ENCODE measurements around the gene SEC11C. TPM values are rescaled to one million over a fixed set of nuclear protein-coding genes. Genes with fewer than 3 reads are reported as not detected.

The SEC11C gene
- total RNA-seq, 4 donors from 2014 or later, result 8.2 to 39.7 (median 22.1) TPM

DNA sequence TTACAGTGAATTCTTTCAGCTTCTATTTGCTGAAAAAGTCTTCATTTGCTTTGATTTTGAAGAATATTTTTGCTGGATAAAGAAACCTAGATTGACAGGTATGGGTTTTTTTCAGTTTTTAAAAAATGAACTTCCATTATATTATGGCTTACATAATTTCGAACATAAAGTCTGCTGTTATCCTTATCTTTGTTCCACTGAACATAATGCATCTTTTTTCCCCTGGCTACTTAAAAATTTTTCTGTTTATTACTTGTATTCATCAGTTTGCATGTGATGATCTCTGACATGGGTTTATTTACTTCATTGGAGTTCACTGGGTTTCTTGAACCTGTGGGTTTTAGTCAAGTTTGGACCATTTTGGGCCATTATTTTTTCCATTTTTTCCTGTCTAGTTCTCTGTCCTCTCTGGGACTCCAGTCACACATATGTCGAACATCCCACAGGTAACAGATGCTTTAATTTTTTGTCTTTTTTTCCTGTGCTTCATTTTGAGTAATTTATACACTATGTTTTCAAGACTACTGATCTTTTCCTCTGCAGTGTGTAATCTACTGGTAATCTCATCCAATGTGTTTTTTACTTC, 33.1 kb downstream of the SEC11C start:
- intact Hi-C loops (cut with DNase I; ENCODE audit: low total_unique reads), result no loop called here
- in situ Hi-C loops (cut with MboI; ENCODE audit: low pct_ligation_motif_present in 1 of 4, low pct_unique_long_range_greater_than_20kb in 1 of 4, low sequenced_read_pairs in 3 of 4), result no loop called here
- peaks cover 18 to 20% of the 10 kb centered on the region in 2 donors for H3K9me3 ChIP-seq
- H3K4me1 ChIP-seq, result no peaks in the 10 kb centered on the region
- H3K36me3 ChIP-seq, result no peaks in the 10 kb centered on the region
- no peak for DNase-seq
- H3K4me3 ChIP-seq, result no peak overlapping the region
- WGBS, 2 donors (ENCODE audit: low coverage in 1 of 2), result 78 to 80% methylated on average over 2 of the region's 2 CpGs
- TF ChIP-seq POLR2A (IDR thresholded peaks at IDR 0.05) (no peak), EP300 (IDR thresholded peaks at IDR 0.05; ENCODE audit: low read depth) (no peak), POLR2AphosphoS5 (IDR thresholded peaks at IDR 0.05) (no peak)
- TF ChIP-seq, protein P1, sequence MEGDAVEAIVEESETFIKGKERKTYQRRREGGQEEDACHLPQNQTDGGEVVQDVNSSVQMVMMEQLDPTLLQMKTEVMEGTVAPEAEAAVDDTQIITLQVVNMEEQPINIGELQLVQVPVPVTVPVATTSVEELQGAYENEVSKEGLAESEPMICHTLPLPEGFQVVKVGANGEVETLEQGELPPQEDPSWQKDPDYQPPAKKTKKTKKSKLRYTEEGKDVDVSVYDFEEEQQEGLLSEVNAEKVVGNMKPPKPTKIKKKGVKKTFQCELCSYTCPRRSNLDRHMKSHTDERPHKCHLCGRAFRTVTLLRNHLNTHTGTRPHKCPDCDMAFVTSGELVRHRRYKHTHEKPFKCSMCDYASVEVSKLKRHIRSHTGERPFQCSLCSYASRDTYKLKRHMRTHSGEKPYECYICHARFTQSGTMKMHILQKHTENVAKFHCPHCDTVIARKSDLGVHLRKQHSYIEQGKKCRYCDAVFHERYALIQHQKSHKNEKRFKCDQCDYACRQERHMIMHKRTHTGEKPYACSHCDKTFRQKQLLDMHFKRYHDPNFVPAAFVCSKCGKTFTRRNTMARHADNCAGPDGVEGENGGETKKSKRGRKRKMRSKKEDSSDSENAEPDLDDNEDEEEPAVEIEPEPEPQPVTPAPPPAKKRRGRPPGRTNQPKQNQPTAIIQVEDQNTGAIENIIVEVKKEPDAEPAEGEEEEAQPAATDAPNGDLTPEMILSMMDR (IDR thresholded peaks at IDR 0.05), result no peak
- peaks cover 3% of the 10 kb centered on the region for H3K27me3 ChIP-seq
- H3K27ac ChIP-seq, result no peak overlapping the region

DNA sequence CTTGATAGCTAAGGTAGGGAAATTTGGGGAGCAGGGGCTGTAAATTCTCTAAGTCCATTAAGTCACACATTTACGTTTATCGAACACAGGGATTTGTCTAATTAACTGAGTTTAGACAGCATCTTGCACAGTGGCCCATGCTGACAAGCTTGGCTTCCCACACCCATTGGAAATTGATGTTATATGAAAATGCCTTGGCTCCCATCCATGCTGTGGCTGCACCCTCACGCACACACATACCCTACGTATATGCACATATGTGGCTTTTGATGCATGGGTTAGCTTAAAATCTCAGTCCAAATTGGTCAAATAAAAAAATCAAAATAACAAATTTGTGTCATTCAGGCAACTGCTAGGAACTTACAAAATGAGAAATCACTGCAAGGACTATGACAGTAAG, 37.8 kb downstream of the SEC11C start:
- no peaks in the 10 kb centered on the region for H3K27me3 ChIP-seq
- no peak overlapping the region for H3K27ac ChIP-seq
- no peak for TF ChIP-seq POLR2AphosphoS5 (IDR thresholded peaks at IDR 0.05)
- TF ChIP-seq EP300 (IDR thresholded peaks at IDR 0.05; ENCODE audit: low read depth), result no peak
- TF ChIP-seq, protein P1 (IDR thresholded peaks at IDR 0.05), result no peak
- TF ChIP-seq POLR2A (IDR thresholded peaks at IDR 0.05), result no peak
- WGBS, 2 donors (ENCODE audit: low coverage in 1 of 2), result 89 to 100% methylated on average over 2 to 4 of the region's 4 CpGs
- peaks cover 6 to 14% of the 10 kb centered on the region in 2 donors for H3K9me3 ChIP-seq
- no peak overlapping the region for H3K4me3 ChIP-seq
- intact Hi-C loops (cut with DNase I; ENCODE audit: low total_unique reads) (no loop called here), in situ Hi-C loops (cut with MboI; ENCODE audit: low pct_ligation_motif_present in 1 of 4, low pct_unique_long_range_greater_than_20kb in 1 of 4, low sequenced_read_pairs in 3 of 4) (no loop called here)
- no peaks in the 10 kb centered on the region for H3K4me1 ChIP-seq
- no peaks in the 10 kb centered on the region for H3K36me3 ChIP-seq
- DNase-seq, result no peak

DNA sequence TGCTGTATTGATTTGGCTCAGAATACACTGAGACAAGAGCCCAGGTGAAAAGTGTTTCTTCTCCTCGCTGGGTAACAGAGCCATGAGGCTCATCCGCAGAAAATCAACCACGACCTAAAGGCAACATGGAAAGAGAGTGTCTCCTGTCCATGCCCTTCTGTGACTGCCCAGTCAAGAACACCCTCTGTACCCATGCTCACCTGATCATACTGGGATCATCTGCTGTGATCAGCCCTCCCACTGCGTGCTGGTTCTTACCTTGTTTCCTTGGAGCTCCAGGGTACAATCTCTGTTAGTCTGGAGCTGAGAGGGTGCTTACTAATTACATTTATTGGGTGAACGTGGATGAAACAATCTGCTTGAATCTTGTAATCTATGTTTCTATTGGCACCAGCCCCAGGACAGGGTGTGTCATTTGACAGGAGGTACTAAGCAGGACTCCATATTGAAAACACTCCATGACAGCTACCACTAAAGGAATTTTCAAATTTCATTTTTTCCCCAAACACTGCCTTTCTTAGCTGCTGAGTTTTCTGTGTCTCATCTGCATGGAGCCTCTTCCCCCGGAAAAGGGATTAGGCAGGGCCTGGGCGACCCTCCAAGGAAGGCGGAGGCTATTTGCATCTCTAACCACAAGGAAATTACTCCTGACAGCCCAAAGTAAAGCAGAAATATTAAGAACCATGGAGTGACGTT, 40.6 kb downstream of the SEC11C start:
- Histone ChIP-seq H3K27ac (no peak overlapping the region), H3K27me3 (no peaks in the 10 kb centered on the region), H3K9me3 (no peaks in the 10 kb centered on the region), H3K36me3 (no peaks in the 10 kb centered on the region), H3K4me1 (no peaks in the 10 kb centered on the region), H3K4me3 (no peak overlapping the region)
- no peak for TF ChIP-seq POLR2A (IDR thresholded peaks at IDR 0.05)
- TF ChIP-seq EP300 (IDR thresholded peaks at IDR 0.05; ENCODE audit: low read depth), result no peak
- no peak for TF ChIP-seq POLR2AphosphoS5 (IDR thresholded peaks at IDR 0.05)
- TF ChIP-seq, protein P1 (IDR thresholded peaks at IDR 0.05), result no peak
- 48 to 52% methylated on average over 5 to 9 of the region's 9 CpGs for WGBS, 2 donors (ENCODE audit: low coverage in 1 of 2)
- intact Hi-C loops (cut with DNase I; ENCODE audit: low total_unique reads), result no loop called here
- DNase-seq, result no peak
- in situ Hi-C loops (cut with MboI; ENCODE audit: low pct_ligation_motif_present in 1 of 4, low pct_unique_long_range_greater_than_20kb in 1 of 4, low sequenced_read_pairs in 3 of 4), result no loop called here

DNA sequence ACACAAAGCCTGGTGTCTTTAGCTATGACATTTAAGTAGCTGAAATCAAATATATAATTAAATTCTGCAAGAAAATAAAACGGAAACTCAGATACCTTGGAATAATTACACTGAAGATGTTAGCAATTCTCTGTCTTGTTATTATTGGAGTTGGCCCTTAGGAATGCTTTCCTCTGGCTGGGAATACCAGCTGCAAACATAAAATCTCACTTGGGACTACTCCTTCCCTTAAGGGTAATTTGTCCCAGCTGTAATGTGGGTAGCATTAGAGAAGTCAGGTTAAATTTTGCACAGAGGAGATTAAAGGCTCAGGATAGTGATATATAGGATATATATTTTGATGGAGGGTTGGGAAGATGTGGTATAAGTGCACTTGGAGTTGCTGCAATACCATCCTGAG, 43.0 kb downstream of the SEC11C start:
- Histone ChIP-seq H3K27ac (no peak overlapping the region), H3K9me3 (no peaks in the 10 kb centered on the region), H3K36me3 (no peaks in the 10 kb centered on the region), H3K4me3 (no peak overlapping the region), H3K27me3 (no peaks in the 10 kb centered on the region), H3K4me1 (no peaks in the 10 kb centered on the region)
- DNase-seq, result no peak
- 82 to 92% methylated on average over 1 of the region's 1 CpG for WGBS, 2 donors (ENCODE audit: low coverage in 1 of 2)
- no peak for TF ChIP-seq EP300 (IDR thresholded peaks at IDR 0.05; ENCODE audit: low read depth)
- TF ChIP-seq, protein P1 (IDR thresholded peaks at IDR 0.05), result no peak
- no peak for TF ChIP-seq POLR2A (IDR thresholded peaks at IDR 0.05)
- no peak for TF ChIP-seq POLR2AphosphoS5 (IDR thresholded peaks at IDR 0.05)
- in situ Hi-C loops (cut with MboI; ENCODE audit: low pct_ligation_motif_present in 1 of 4, low pct_unique_long_range_greater_than_20kb in 1 of 4, low sequenced_read_pairs in 3 of 4) (no loop called here), intact Hi-C loops (cut with DNase I; ENCODE audit: low total_unique reads) (no loop called here)
